Activated CD4-positive, alpha-beta T cell treated with anti-CD3 and anti-CD28 coated beads for 4 hours (primary cell): ENCODE results near the gene LYPD6.
"Not testable (repeated sequence)": the region's sequence is repeated elsewhere in the genome, so short reads cannot be mapped to it uniquely, and the experiment has no call there.

Experiments used
- DNase-seq, 2 donors: peaks; one replicate each; pipeline ENCODE4 v3.0.0-alpha.2; 2020

Gene LYPD6, protein sequence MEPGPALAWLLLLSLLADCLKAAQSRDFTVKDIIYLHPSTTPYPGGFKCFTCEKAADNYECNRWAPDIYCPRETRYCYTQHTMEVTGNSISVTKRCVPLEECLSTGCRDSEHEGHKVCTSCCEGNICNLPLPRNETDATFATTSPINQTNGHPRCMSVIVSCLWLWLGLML

DNA sequence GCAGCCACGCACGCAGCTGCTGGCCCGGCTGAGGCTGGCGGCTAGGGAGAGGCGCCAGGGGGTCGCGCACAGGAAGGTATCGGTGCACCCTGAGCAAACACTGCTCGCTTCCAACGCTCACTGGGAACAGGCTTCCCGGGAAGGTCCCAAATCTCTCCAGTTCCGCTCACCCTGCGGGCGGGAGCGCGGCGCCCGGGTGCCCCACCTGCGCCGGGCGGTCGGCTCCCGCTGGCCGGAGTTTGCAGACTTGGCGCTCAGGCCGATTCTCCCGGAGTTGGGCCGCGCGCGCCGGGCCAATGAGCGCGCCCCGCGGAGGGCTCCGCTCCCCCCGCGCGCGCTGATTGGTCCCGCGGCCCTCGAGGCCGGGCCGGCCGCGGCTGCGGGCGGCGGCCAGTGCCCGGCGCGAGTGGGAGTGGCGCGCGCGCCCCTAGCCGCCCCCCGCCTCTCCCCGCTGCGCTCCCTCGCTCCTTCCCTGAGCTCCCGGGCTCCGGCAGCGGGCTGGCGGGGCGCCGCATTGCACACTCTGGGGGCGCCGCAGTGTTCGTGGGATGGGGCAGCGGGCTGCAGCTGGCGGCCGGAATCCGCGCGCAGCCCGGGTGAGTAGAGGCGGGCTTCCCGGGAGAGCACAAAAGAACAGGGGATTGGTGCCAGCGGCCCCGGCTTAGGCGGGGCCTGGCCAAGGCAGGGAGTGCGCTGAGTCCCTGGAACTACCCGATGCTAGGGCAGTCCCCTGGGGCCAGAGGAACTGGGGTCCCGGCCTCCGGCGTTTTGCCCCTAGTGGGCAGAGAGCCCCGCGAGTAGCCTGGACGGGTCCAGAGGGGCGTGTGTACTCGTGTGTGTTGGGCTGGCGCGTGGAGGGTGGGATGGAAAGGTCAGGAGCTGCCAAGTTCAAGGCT lies at the start of gene LYPD6:
Gene LYPD6 (plus strand): TSS at position 461 of the 896 bp plus-strand sequence. CDS start 107,122 bp downstream, outside the sequence.
- no peak for DNase-seq

DNA sequence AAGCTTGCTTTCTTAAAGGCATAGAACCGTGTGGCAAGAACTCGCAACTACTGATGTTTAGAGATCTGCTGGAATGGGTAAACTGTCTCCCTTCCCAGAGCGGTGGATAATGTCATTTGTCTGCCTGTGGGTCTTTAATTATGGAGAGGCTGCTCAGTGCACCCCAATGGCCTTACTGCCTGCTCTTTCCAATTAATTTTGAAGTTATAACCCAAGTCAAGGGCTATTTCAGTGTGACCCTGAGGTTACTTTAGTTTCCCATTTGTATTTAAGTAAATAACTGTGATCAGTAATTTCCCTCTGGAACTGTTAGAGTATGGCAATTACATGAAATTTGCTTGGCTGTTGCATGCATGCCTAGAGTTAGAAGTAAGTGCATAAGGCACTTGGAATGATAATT lies 48.9 kb upstream of the LYPD6 start:
- no peak for DNase-seq

DNA sequence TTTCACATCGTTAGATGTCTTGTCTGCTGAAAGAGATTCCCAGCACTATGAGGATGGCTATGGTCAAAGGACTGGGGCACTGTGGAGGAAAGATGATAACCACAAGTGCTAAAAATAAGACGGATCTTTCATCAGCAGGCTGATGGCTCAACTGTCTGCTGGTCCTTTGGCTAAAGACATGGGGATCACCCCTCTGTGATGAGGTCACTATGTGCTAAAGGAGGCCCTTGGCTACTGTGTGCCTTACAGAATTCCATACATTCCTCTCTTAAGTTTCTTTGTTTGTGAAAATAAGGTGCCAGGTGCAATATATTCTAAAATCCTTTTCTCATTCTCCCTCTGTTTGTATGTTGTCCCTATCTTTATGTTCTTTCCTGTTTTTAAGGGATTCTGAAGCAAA lies 39.7 kb upstream of the LYPD6 start:
- DNase-seq = no peak

DNA sequence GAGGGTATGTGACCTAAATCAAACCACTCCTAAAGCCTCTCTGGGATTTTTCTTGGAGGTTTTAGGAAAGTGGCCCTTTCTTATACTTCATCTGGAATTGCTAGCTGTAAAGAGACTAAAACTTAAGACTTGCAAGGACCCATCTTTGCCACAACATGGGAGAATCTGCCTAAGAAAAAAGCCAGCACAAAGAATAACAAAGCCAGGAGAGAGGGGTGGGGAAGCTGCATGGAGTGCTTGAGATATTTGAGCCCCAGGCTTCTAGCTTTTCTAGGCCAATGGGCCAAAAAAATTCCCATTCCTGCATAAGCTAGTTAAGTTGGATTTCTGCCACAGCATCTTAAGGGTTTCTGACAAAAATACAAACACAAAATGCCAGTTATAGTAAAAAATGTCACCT lies 38.5 kb upstream of the LYPD6 start:
- DNase-seq = no peak

DNA sequence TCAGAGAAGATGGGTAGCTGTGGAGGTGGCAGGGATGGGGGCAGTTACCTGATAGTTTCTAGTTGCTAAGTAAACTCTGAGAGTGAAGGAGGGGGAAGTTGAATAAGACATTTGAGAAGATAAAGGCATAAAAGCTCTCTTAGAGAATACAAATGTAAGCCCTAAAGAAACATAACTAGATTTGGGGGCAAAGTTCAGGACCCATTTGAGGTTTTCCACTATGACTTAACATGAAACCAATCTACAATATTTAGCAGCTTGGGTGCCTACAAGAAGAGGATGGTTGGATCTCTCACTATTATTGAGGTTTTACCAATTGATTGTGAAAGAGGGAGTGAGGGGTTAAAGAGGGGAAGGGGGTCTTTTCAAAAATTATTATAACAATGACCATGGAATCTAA lies 34.4 kb upstream of the LYPD6 start:
- DNase-seq = no peak

DNA sequence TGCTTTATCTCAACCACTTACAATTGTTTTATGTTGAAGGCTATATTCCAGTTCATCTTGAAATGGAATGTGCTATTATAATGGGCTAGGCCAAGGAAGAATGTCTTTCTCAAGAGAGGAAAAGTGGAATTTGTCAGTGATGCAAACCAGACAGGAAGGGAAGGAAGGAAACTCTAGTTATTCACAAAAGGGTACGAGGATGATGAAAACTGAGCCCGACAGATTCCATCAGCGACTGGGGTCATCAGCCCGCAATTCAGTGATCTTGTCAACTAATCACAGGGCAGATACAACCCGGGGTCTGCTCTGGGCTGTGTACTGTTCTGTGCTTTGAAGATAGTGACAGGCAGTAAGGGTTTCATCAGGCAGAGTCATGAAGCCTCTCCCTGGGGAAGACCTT lies 23.4 kb upstream of the LYPD6 start:
- no peak for DNase-seq

DNA sequence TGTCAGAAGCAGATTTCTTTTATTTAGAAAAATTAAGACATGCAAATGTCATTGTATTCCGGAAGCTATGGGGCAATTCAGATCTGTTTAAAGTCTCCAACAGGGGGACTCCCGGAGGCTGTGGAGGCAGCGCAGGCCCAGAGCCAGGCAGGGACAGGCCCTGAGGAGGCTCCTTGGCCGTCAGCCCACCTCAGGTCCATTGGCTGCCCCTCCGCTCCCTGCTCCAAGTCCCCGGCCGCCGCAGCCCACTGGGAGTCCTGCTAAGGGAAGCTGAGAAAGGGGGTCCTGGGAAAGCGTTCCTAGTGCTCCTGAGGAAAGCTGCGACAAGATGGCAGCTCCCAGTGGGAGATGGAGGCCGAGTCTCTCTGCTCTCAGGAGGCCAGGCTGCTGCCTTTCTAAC lies 20.0 kb upstream of the LYPD6 start:
- no peak for DNase-seq

DNA sequence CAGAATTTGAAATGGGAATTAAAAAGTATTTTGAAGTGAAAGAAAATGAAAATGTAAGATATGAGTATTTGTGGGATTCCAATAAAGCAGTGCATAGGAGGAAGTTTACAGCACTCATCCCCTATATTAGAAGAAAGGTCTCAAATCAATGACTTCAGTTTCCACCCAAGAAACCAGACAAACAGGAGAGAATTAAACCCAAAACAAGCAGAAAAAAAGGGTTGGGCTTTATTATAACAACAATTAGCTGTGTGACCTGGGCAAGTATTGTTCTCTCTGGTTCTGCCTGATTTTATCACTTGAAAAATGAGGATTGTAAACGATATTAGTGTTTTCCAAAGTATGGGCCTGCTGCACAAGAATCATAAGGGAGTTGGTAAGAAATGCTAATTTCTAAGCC lies 18.3 kb upstream of the LYPD6 start:
- no peak for DNase-seq

DNA sequence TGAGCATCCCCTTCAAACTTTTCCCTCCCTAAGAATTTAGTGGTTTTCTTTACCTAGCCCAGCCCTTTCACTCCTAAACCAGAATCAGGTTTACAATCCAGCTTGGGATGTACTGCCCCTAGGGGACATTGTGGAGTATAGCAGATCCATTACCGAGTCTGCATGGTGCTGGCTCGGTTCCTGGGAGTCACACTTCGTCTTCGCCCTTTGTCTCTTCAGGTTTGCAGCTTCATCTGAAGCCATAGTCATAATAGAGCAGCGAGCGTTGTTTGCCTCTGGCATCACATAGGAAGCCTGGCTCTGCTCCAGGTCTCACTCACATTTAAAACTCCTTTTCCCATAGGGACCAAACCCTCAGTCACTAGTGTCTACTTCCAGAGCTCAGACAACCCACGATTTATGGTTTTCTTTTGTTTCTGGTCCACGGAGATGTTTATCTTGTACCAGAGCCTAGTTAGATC lies 16.8 kb upstream of the LYPD6 start:
- no peak for DNase-seq

DNA sequence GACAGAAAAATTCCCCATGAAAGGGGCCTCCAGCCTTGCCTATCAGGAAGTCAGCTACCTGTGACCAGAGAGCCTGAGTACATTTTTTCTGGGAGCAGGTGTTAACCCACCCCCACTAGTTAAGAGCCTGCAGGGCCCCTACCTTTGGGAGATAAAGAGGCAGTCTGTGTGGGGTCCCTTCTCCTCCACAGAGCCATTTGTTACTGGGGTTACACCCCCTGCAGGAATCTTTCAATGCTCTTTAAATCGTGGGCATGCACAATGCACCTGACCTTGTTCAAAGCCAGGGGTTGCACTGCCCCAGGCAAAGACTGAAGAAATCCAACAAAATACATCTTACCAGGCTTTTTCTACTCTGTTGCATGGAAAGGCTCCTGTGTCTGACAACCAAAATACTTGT lies 15.7 kb upstream of the LYPD6 start:
- no peak for DNase-seq

DNA sequence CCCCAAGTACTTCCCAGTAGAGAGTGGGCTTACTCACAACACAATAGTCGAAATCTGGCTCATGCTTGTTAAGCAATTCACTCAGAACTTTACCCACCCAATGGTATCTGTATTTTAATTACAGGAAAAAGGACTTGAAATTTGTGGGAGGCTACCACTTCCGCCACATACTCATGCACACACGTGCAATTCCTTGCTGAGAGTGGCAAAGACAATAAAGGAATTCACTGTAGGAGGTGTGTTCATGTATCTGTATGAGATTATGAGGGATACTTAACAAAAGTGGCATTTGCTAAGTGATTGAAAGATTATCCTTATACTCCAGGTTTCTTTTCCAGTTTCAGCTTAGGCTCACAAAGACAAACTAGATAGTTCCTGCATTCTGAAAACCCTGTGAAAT lies 14.9 kb upstream of the LYPD6 start:
- no peak for DNase-seq

DNA sequence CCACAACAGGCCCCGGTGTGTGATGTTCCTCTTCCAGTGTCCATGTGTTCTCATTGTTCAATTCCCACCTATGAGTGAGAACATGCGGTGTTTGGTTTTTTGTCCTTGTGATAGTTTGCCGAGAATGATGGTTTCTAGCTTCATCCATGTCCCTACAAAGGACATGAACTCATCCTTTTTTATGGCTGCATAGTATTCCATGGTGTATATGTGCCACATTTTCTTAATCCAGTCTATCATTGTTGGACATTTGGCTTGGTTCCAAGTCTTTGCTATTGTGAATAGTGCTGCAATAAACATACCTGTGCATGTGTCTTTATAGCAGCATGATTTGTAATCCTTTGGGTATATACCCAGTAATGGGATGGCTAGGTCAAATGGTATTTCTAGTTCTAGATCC lies 11.8 kb upstream of the LYPD6 start:
- DNase-seq = not testable (repeated sequence)

DNA sequence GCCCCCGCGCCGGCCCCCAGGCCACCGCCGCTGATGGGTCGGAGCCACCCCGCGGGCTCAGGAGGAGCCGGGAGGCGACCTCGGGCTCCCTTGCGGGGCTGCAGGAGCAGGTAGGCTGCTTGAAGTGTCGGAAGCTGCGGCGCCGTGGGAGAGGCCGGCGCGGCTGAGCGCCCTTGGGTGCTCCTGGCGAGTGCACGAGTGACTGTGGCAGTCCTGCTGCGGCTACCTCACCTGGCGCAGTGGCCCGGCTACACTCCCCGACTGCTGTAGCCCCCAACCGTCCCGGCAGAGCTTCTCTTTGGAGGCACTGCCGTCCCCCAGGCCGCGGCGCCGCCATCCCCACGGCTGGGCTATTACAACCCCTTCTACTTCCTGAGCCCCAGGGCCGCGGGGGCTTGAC lies 10.0 kb upstream of the LYPD6 start:
- no peak for DNase-seq

DNA sequence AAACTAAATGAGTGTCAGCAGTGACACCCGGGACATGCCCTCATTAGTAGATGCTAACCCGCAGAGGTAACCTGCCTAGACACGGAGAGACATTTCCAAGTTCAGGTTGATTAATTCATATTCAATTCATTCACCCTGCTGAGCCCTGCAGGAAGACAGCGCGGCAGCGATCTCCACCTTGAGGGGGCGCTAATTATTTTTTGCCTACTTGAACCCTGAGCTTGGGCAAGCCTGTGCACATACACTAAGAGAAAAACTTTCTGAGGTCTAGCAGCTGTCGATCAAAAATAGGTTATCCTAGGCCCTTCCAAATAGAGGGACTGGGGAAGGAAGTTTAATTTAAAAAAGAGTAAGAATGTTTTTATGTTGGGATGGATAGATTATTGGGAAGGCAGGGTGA lies 1.3 kb upstream of the LYPD6 start:
- DNase-seq = no peak

DNA sequence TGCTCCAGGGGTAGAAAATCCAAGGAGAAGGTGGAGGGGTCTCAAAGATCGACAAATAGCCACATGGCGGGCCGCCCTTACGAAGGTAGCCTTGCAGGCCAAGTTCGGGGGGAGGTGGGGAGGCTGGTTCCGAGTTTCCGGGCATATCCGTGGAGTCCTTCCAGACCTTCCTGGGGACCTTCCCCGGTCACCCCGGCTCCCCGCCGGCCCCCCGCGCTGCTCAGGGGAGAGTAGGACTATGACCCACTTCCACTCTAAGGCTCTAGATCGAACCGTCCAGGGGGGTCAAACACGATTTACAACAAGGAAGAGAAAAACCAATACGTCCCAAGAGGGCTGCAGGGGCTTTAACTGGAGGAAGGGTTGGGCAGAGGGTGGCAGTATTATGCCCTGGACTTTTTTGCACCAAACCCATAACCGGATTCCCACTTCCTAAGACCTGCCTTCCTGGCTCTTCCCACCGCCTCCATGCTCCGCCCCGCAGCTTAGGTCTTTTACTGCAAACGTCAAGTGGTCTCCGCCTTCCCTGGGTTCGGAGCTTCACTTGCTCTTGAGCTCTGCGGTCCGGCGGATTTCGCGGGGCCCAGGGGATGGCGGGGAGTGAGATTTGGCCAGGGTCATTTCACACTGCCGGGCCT lies 779 bp upstream of the LYPD6 start:
- DNase-seq = no peak

DNA sequence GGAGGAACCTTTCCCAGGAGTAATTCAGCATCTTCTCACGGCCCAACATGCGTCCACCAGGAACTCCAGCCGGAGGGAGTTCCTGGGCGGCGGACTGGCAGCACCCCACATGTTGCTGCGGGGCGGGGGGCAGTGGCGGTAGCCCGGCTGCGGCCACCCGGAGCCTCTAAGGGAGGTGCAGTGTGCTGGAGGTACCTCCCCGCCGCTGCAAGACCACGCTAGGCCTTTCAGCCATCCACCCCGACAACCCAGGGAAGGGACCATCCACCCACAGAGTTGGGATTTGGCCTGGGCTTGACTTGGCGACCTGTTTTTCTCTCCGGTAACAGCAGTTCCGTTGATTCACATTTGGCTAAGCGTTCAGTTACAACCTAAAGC lies 625 bp downstream of the LYPD6 start:
- DNase-seq = no peak

DNA sequence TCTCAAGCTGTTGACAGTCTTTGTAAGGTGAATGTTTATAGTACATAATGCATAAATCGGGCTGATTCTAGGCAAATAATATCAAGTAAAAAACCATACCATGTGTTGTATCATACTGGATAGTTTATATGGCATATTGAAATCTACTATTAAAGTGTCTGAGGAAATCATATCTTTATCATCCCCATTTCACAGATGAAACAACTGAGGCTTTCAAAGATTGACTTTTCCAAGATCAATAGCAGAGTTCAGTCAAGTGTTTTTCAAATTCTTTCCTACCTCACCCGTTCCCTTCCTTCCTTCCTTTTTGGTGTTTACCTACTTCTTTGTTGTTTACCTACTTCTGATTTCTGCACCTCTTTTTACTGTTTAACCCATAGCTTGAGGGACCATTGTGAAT lies 2.0 kb downstream of the LYPD6 start:
- DNase-seq = no peak

DNA sequence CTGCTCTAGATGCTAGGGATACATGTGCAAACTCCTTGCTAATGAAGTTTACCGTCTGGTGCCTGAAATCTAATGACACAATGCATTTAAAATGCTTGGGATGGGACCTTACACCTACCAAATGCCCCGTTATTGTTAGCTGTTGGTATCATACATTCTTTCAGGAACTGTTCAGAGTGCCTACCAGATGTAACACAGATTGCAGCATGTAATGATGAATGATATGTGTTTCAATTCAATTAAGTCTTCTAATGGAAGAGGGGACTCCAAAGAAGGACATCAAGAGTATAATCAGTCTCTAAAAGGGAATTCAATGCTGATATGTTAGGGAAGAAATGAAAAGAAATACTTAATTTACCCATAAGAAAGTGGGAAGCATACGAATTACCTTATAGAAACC lies 3.2 kb downstream of the LYPD6 start:
- no peak for DNase-seq

DNA sequence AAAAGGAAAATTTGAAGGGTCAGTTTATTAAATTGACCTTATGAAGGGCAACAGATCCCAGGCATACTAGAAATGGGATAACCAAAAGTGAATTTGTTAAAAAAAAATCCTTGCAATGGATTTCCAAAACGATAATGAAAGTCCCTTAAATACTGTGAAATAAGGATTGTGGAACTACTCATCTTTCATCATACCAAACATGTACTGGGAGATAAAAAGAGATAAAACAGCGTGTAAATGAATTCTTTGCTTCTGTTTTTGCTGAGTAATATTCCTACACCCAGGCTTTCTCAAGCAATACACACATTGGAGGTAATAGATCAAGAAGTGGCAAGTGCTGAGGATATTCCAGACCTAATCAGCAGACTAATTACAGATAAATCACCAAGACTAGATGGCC lies 3.8 kb downstream of the LYPD6 start:
- no peak for DNase-seq

DNA sequence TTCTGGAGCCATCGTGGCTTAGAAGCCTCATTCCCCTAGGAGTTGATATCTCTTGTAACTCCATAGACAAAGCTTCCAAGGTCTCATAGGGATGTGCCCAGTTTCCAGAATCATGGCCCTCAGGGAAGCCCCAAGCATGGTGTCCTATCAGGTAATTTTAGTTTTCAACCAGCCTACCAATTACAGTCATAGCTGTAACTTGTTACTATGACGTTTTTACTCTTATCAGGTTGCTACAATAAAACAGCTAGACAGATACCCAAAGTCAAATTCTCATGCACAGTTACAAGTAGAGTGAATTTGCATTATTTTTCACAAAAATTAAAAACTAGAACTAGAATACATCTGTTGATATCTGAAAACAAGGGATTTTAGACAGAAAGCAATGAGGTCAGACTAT lies 8.9 kb downstream of the LYPD6 start:
- DNase-seq = no peak

DNA sequence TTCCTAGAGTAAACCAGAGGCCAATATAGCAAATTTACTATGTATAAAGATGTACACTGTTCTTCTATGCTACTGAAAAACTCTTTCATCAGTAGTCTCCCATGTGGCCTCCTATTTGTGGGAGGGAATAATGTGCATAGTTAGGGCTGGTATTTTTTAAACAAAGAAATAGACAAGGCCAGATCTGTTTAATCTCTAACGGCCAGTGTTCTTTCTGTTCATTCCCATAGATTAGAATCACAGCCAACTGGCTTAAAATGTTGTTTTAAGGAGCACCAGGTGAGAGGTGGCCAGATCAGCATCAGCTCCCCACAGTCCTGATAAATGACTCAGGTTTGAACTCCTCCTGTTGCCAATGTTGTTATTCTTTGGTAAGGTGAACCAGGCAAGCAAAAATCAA lies 12.1 kb downstream of the LYPD6 start:
- no peak for DNase-seq

DNA sequence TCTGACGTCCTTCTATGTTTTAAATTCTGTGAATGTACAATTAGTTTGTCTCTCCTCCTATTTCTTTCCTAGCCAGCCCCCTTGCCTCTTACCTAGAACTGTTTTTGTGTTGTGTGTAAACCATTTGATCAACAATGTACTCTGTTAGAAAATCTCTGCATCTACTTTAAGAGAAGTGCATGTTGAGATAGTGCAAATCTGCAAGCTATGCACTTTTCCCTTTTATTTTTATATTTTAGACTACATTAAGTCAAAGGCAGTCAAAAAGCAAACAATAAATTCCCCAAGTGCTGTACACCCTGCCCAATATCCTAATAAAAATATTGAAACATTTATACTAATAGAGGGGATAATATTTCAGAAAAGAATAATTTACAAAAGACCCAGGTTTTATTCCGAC lies 13.7 kb downstream of the LYPD6 start:
- no peak for DNase-seq

DNA sequence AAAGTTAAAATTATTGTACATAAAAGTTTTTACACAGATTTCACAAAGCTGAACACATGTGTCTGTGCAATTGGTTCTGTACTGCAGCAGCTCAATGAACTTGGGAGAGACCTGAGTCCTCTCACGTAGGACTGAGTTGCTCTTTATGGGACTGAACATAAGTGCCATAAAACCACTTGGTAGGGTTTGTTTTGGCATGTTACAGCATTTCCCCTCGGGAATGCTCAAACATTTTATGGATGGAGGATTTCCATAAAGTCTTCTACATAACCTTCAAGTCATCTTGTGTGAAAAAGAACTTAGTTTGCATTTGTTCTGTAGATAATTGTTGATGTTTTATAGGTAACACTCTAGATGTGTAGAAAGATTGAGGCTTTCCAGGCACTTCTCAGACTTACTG lies 15.9 kb downstream of the LYPD6 start:
- DNase-seq = no peak

DNA sequence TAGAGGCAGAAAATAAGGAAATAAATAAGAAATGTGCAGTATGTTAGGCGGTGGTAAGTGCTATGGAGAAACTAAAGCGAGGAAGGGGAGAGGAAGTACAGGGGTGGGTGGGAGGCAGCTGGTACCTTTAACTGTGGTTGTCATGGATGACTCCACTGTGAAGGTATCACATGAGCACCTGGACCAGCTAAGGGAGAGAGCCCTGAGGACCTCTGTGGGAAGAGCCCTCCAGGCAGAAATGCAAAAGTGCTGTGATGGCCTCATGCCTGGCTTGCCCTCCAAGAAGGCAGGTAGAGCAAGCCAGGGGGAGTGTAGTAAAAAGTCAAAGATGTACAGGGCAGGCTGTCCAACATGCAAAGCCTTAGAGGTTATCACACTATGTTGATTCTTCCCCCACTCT lies 17.9 kb downstream of the LYPD6 start:
- DNase-seq = no peak
